Cardiac fibroblast (primary cell): ENCODE results near the gene OASL.

Experiments
- DNase-seq, 2 donors: peaks; one replicate each; pipeline versions ENCODE4 v3.0.0 to v3.0.0-alpha.2; 2010; ENCODE audit warnings: low read depth in 2 of 2
- H3K4me3 ChIP-seq, 2 donors: replicated peaks in 1 of 2; 1 replicate in 1 of 2; 2 replicates in 1 of 2; pipeline ENCODE4 v1.5.1; 2011; ENCODE audit warnings: low read depth in 2 of 2, low read length in 2 of 2, mild to moderate bottlenecking in 2 of 2, moderate library complexity in 1 of 2
- TF ChIP-seq, protein P1 (sequence below): IDR thresholded peaks from one replicate; pipeline ENCODE4 v1.5.1; 2011; ENCODE audit warnings: low read depth, mild to moderate bottlenecking, low read length, inconsistent platforms

Gene OASL

DNA sequence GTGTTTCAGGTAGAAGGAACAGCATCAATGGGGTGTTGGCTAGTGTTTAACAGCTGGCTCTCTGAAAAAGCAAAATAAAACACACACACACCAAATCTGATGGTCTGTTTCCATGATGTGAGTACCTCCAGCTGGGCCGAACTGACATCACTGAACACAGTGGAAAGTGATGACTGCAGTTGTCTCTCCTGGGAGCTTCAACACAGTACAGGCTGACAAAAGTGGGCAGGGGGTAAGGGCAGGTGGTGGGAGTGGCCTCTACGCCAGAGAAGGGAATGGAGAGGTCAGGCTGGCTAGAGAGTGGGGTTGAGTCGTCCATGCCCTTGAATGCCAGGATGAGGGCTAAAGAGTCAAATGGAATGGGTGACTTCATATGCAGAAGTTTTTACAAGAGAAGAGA lies 68.7 kb downstream of the OASL start:
- H3K4me3 ChIP-seq = no peak overlapping the region
- no peak for DNase-seq
- TF ChIP-seq, protein P1, sequence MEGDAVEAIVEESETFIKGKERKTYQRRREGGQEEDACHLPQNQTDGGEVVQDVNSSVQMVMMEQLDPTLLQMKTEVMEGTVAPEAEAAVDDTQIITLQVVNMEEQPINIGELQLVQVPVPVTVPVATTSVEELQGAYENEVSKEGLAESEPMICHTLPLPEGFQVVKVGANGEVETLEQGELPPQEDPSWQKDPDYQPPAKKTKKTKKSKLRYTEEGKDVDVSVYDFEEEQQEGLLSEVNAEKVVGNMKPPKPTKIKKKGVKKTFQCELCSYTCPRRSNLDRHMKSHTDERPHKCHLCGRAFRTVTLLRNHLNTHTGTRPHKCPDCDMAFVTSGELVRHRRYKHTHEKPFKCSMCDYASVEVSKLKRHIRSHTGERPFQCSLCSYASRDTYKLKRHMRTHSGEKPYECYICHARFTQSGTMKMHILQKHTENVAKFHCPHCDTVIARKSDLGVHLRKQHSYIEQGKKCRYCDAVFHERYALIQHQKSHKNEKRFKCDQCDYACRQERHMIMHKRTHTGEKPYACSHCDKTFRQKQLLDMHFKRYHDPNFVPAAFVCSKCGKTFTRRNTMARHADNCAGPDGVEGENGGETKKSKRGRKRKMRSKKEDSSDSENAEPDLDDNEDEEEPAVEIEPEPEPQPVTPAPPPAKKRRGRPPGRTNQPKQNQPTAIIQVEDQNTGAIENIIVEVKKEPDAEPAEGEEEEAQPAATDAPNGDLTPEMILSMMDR = no peak
